ENCODE data around the gene STRN.

Gene STRN

DNA sequence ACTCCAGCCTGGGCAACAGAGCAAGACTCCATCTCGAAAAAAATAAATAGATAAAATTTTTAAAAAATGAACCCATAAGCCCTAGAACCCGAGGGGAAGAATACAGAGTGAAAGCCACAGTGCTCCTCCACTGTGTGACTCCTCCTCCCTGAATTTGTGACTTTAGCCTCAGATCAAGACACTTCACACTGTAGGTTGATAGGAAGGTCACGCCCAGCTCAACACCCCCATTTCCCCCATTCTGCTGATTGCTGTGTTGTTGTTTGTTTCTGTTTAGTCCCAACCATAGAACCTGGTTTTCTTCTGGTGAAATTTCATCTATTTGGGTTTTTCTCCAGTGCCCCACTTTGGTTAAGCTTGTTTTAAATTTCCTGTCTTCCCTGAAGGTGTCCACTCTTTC lies 167.6 kb downstream of the STRN start:
- no peak for TF ChIP-seq CTCF (IDR thresholded peaks at IDR 0.05; ENCODE audit: low read depth, low read length, missing control alignments)
- no peak overlapping the region for H3K4me3 ChIP-seq (replicated peaks; ENCODE audit: low read depth, low read length)
- DNase-seq (ENCODE audit: extremely low read depth, low read depth), result no peak

- no peak overlapping the region for H3K4me3 ChIP-seq (replicated peaks; ENCODE audit: low read depth, low read length)
- TF ChIP-seq CTCF (IDR thresholded peaks at IDR 0.05; ENCODE audit: low read depth, low read length, missing control alignments), result no peak
- DNase-seq (ENCODE audit: extremely low read depth, low read depth), result no peak
These were observed 168.8 kb downstream of the STRN start for GRCh38 chr2:36797324-36798070.

Data from HFF-Myc (cell line).